Activated effector memory CD4-positive, alpha-beta T cell treated with anti-CD3 and anti-CD28 coated beads, Interleukin-2, amount 50 U/mL, for 16 hours (primary cell): Measurements from ENCODE around the gene ANGPTL8.
A peak's percentile ranks its signal among the peaks of the same experiment; 100 is the strongest.

Experiments used
- DNase-seq: peaks from one replicate; pipeline ENCODE4 v3.0.0-alpha.2; 2020

ANGPTL8 gene

GRCh38 chr19:11239377-11240000 lies at the start of gene ANGPTL8:
Gene ANGPTL8, plus strand, starts transcription at chr19:11239619. Its CDS starts 19 bp downstream, at chr19:11239638.
- DNase-seq, result no peak

- no peak for DNase-seq
Observed at GRCh38 chr19:11190501-11190900, 48.9 kb upstream of the ANGPTL8 start.

GRCh38 chr19:11191273-11191755 lies 48.1 kb upstream of the ANGPTL8 start:
- no peak for DNase-seq

GRCh38 chr19:11191934-11192333 lies 47.5 kb upstream of the ANGPTL8 start:
- no peak for DNase-seq

- DNase-seq, result no peak
Observed at GRCh38 chr19:11192957-11193939, 46.2 kb upstream of the ANGPTL8 start.

GRCh38 chr19:11194173-11194572 lies 45.2 kb upstream of the ANGPTL8 start:
- no peak for DNase-seq

GRCh38 chr19:11194656-11195558 lies 44.5 kb upstream of the ANGPTL8 start:
- DNase-seq, result no peak

- no peak for DNase-seq
Observed at GRCh38 chr19:11195681-11196080, 43.7 kb upstream of the ANGPTL8 start.

- no peak for DNase-seq
Observed at GRCh38 chr19:11196406-11197287, 42.8 kb upstream of the ANGPTL8 start.

- DNase-seq, result peak; percentile 90
Observed at GRCh38 chr19:11197291-11198174, 41.9 kb upstream of the ANGPTL8 start, which contains the start of gene KANK2. Gene KANK2, minus strand, starts transcription at chr19:11197545. Its CDS starts 3,034 bp downstream, at chr19:11194511.

- no peak for DNase-seq
Observed at GRCh38 chr19:11198175-11198534, 41.3 kb upstream of the ANGPTL8 start.

- DNase-seq, result no peak
Observed at GRCh38 chr19:11198769-11199424, 40.5 kb upstream of the ANGPTL8 start.

- DNase-seq, result no peak
Observed at GRCh38 chr19:11199517-11199916, 39.9 kb upstream of the ANGPTL8 start.

GRCh38 chr19:11200015-11200574 lies 39.3 kb upstream of the ANGPTL8 start:
- no peak for DNase-seq

GRCh38 chr19:11200931-11201330 lies 38.5 kb upstream of the ANGPTL8 start:
- DNase-seq, result no peak

- DNase-seq, result no peak
Observed at GRCh38 chr19:11201791-11202190, 37.6 kb upstream of the ANGPTL8 start.

- no peak for DNase-seq
Observed at GRCh38 chr19:11202488-11203193, 36.8 kb upstream of the ANGPTL8 start.

- DNase-seq, result peak; percentile 78
Observed at GRCh38 chr19:11203194-11204075, 36.0 kb upstream of the ANGPTL8 start.
